ENCODE data around the gene HYPK.
A peak's percentile ranks its signal among the peaks of the same experiment; 100 is the strongest.

The HYPK gene, protein sequence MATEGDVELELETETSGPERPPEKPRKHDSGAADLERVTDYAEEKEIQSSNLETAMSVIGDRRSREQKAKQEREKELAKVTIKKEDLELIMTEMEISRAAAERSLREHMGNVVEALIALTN

DNA sequence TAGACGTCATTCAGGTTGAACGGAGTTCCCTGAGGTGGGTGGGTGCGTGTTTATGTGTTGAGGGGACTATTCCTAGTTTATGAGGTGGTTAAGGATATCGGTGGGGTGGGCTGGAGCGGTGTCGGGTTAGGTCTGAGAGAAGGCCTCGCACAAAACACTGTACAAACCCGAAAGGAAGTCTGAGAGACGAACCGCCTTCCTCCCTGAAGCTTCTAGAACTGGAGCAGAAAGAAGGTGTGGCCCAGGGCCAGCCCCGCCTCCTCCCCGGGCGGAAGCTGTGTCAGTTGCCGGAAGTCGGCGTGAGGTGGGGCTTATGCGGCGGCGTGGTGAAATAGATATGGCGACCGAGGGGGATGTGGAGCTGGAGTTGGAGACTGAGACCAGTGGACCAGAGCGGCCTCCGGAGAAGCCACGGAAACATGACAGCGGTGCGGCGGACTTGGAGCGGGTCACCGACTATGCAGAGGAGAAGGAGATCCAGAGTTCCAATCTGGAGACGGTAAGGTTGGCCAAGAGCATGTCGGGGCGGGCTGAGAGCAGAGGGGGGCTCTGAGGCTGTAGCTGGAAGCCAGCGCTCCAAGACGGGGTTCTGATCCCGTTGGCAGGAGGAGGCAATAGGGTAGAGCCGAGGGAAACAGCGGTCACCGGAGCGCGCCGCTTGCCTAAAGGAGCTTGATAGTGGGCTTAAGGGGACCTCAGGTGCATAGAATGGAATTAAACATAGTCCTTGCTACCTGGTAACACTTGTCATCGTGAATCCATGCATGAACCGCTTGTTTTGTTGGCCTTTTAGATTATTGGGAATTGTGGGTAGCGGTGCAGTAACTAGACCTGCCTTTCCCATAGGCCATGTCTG lies at the start of gene HYPK:
Gene HYPK (plus strand): TSS at position 314 of the 856 bp plus-strand sequence. CDS start 24 bp downstream, at position 338.
- peak; percentile 87 for DNase-seq (ENCODE audit: low spot score)

DNA sequence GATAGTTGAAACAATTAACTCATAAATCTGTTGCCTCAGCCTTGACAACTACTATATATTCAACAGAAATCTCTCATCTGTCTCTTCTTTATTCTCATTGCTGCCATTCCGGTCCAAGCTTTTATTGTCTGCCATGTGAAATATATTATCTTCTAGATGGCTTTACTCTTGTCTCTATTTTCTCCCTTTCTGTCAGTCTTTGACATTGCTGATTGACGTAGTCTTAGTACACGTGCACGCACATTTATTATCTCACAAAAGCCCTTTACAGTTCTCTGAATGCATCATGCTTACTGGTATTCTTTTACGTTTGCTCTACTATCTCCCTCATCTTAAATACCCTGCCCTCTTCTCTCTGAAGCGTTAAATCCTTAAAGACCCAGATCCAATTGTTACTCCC lies 48.5 kb upstream of the HYPK start:
- DNase-seq (ENCODE audit: low spot score) = no peak

DNA sequence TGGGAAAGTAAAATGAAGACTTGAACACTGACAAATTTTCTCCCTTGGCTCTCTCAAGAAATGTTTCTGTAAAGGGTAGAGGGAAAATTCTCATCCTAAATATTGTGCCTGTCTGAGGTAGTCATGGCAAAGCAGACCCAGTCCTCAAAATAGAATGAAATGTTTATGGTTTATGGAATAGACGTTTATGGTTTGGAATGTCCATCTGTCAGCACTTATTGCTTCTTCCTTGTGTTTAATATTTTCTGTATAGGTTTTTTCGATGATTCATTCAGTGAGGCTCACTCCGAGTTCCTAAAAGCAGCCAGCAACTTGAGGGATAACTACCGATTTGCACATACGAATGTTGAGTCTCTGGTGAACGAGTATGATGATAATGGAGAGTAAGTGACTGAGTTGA lies 37.6 kb upstream of the HYPK start:
- DNase-seq (ENCODE audit: low spot score) = no peak

DNA sequence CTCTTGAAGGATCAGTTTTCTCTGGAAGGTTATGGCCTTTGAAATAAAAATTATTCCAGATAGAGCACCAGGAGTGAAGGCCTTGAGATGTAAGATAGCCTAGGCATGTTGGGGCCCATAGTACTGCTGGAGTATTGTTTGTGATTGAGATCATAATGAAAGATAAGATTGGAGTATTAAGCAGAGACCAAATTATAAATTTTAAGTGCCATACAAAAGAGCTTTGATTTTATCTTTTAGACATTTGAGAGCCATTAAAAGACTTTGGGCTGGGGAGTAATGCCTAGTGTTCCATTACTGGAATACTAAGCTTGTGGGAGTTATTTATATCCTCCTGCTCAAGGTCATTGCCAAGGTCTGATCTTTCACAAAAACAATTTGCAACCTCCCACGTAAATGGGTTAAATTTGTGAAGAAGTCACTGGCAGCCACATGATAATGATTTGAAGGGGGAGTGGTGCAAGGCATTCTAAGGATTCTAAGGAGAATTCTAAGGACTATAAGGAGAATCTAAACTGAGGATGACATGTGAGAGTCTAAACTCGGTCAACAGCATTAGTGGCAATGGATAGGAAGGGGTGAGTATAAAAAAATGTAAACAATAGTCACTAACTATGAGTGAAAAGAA lies 36.5 kb upstream of the HYPK start:
- DNase-seq (ENCODE audit: low spot score) = no peak

DNA sequence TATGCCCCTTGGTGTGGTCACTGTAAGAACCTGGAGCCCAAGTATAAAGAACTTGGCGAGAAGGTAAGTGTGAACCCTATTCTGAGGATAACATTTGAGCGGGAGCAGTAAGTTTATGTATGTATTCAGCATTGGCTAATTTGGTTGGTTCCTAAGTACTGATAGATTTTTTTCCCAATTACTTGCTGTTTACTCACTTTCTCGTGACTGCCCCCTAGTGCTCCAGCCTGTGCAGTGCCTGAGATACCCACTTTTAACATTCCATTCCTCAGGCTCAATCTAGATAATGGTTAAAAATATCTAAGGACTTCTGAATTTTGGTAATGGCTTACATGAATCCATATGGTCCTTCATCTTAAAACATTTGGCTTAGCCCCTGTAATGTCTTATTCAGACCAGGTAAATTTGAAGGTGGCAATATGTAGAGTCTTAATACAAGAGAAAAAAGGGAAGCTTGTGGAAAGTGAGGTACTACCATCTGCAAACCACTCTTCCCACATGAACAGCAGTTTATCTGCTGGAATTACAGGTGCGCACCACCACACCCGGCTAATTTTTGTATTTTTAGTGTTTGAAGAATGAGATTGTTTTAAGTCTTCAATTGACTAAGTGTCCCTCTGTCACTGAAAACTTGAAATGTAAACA lies 30.7 kb upstream of the HYPK start:
- peak; percentile 47 for DNase-seq (ENCODE audit: low spot score)

DNA sequence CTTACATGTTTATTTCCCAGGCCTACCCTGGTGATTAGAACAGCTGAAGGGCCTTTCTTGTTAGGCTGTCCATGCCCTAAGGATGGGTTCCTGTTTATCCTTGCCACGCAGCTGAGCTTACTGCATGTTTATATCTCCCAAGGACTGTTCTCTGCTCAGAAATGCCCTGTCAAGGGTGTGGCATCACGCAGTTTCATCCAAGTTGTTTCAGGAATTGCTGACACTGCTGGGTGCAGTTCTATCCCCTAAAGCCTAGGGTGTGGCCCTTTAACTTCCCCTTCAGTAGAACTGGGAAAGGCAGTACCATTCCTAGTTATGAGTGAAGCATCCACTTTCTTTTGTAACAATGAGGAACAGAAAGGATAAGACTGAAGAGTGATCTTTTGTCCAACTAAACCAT lies 28.6 kb upstream of the HYPK start:
- DNase-seq (ENCODE audit: low spot score) = no peak

DNA sequence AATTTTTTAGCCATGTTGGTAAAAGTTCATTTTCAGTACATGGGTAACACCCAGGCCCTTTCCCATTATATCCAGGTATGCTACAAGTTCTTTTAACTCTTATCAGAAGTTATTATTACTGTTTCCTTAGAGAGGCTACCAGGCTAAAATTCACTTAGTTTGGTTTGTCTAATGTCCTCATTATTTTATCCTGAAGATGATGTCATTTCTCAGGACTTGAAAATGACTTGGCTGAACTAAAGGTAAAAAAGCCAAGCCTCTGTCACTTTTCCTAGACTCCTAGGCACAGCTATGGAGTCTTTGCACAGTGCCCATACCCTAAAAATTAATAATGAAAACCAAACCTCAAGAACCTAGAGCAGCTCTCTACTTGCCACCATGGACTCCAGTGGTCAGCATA lies 27.8 kb upstream of the HYPK start:
- no peak for DNase-seq (ENCODE audit: low spot score)

DNA sequence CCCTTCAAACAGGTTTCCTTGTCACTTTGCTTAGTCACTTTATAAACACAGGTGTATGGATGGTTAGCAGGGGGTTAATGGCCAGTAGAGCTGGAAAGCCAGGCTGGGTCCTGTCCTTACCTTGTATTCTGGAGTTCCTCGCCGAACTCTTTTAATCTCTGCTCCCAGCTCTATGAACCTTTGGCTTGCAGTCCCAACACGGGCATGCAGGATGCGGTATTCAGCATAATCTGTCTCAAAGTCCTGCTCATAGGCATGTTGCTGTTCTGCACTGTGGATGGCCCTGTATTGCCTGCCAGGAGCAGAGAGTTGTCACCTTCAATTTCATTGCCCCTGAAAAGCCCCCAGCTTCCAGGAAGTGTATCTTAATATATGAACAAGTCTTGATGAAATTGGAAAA lies 26.3 kb upstream of the HYPK start:
- no peak for DNase-seq (ENCODE audit: low spot score)

DNA sequence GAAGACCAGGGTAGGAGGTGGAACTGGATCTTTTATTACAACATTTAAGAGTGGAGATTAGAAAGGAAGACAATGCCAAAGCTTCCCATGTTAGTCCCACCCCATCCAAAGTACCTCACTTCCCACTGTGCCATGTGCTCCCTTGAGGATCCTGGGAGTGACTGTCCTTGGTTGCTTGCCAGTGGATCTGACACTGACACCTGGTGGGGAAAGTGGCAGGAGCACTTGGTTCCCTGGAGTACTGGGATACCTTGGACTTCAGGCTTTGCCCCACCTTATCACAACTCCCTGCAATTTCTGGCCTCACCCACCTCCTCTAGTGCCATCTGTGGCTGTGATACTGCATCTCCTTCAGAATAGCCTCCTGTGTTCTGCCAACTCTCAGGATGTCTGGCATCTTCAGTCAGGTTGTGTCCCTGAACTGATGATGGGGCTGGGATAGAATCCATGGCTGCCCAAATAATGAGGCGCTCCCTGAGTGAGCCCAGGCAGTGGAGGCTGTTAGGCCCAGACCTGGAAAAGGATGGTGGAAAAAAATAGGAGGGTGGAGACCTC lies 24.9 kb upstream of the HYPK start:
- no peak for DNase-seq (ENCODE audit: low spot score)

DNA sequence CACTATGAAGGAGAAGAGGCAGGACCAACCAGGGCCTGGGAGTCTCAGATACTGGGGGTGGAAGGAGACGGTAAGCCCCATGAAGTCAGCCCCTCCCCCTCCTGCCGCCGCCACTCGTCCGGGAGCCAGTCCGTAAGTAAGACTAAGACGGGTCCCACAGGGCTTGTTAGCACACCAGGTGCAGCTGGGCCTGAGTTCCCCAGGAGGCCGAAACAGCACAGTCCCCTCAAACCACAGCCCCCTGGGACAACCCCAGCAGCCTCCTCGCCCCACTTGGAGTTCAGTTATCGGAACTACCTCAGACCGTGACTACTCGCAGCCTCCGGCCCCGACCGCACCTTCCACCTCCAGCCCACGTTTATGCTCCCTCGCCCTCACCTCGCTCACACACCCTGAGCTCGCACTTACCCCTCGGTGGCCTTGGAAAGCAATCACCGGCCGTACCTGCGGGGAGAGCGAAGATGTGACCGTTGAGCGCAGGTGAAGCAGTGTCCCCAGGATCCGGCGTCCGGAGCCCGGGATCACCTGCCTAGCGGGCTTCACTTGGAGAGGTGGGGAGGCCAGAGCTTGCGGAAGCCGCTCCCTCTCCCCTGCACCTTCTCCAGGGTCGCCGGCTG lies 24.2 kb upstream of the HYPK start:
- DNase-seq (ENCODE audit: low spot score) = peak; percentile 79

DNA sequence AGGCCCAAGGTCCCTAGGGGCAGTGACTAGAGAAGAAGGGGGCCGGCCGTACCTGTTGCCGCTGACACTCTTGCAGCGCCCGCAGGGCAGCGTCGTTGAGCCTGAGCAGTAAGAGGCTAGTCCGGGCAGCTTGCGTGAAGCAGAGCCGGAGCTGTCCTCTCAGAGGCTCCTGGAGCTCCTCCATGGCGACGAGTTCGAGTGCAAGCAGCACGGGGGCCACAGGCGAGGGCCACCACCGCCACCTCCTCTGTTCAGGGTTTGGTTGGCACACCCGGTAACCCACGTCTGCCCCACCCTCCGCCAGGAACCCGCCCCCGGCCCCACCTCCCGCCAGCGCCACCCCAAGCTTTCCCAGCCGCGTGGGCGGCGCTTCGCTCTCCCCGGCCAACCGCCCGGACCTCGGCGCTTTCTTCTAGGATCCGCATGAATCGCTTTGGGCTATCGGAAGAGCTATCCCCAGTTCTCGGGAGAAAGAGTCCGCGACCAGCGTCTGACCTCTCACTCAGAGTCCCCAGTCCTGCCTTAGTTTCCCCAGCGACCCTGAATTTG lies 23.6 kb upstream of the HYPK start, which contains the start of gene ELL3:
Gene ELL3 (minus strand): TSS at position 249 of the 549 bp plus-strand sequence. CDS start 65 bp downstream, at position 184.
- peak; percentile 83 for DNase-seq (ENCODE audit: low spot score)

DNA sequence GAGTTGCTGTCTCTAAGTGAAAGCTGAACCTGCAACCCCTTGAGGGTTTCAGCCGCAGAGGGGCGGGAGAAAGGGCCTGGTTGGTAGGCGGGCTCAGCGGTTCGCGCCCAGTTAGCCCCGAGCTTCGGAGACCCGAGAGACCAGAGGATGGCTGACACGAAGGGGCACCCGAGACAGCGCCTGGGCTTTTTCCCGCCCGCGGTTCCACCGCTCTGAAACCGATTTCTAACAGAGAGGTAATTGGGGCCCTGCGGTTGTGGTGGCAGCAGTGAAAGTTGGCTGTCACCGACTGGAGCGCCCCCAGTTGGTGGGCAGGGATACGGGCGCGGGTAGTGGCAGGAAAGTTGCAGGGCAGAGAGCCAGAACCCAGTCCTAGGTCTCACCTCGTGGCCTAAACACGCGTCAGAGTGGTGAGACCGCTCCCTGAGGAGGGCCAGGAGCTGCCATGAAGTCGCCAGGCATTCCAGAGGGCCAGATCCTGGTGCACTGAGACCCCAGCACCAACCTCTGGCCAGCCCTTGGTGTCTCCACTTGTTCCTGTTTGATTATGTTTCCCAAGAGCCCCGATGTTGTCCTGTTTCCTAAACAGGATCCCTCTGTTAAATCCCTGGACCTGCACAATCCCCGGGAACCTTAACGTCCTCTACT lies 23.0 kb upstream of the HYPK start:
- peak; percentile 62 for DNase-seq (ENCODE audit: low spot score)

DNA sequence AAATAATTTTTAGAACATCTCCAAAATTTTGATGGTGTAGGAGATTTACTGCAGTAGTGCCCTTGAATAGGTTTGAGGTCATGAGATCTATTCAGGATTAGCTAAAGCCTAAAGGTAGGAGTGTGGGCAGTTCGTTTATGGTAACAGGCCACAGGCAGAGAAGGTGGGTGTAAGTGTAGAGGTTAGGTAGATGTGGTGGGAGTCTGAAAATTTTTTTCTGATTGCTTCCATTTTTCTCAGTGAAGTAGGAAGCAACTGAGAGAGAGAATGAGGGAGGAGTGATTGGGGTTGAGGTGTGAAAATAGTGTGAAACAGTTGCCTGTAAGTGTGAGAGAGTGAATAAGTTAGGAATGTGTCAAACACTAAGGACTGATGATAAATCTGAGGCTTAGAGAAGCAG lies 21.4 kb upstream of the HYPK start:
- DNase-seq (ENCODE audit: low spot score) = no peak

DNA sequence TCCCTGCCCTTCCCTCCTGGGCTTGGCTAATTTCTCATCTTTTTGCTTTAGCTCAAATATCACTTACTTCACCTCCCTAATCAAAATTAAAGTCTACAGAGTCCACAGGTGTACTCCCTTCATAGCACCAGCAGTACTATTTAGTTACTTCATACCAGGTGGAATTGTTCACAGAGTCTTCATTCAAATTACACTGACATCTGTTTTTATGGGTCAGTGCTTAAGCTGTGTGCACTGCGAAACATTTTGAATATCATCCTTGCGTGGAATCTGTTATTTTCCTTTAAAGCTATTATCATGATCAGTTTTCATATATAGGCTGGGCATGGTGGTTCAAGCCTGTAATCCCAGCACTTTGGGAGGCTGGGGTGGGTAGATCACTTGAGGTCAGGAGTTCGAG lies 11.0 kb upstream of the HYPK start:
- DNase-seq (ENCODE audit: low spot score) = peak; percentile 76

DNA sequence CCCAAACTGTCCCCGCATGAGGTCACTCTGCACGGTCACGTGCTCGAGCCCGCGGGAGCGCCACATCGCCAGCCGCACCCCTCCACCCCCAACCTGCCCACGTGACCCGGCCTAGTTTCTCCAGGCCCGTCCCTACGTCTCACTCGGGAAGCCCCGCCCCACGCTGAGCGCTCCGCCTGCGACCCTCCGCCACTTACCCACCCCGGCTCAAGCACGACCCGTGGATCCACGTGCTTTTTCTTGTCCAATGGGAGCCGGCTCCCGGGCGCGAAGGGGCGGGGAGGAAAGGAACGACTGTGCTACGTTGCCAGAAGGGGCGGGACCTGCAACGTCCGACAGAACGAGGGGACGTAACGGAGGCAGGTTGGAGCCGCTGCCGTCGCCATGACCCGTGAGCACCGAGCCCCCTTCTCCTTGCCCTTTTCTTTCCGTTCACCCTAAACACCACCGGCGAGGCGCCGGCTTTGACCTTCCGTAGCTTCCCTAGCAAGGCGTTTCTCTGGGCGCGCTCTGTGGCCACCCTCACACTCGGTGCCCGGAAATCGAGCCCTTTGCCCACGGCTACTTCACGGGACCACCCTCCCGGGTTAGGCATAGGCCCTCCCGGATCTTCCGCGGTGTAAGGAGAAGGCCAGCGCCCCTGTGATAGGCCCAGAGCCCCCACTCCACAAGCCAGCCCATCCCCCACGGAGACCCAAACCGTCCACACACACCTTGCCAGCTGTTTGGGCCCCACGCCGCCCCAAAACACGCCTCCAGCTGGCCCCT lies 8.2 kb upstream of the HYPK start, which contains the start of gene SERF2:
Gene SERF2 (plus strand): TSS at position 328 of the 768 bp plus-strand sequence. CDS start 57 bp downstream, at position 385.
- peak; percentile 99 for DNase-seq (ENCODE audit: low spot score)

DNA sequence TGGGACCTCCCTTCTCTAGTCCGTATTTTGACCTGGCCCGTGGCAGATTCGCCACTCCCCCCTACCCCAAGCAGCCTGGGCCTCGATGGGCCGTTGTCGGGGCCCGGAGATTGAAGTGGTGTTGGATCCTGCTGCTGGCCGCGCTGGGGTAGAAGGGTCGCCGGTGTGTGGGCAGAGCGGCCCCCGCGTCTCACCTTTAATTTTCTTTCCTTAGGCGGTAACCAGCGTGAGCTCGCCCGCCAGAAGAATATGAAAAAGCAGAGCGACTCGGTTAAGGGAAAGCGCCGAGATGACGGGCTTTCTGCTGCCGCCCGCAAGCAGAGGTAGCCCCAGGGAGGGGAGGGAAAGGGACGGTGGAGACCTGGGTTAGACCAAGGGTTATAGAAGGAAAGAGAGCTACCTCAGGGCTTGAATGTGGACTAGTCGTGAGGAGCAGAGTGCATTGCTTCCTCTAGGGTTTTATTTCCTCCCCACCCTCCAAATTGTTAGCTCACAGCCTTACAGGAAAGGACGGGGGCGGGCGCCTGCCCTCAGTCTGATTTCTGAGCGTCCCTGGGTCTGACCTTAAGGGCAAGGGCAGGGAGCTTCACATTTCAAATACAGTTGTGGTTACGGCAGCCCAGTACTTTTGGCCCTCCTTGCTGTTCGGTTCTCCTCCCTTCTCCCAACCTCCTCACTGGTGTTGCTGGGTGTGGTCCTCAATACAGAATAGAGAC lies 7.5 kb upstream of the HYPK start:
- peak; percentile 34 for DNase-seq (ENCODE audit: low spot score)

DNA sequence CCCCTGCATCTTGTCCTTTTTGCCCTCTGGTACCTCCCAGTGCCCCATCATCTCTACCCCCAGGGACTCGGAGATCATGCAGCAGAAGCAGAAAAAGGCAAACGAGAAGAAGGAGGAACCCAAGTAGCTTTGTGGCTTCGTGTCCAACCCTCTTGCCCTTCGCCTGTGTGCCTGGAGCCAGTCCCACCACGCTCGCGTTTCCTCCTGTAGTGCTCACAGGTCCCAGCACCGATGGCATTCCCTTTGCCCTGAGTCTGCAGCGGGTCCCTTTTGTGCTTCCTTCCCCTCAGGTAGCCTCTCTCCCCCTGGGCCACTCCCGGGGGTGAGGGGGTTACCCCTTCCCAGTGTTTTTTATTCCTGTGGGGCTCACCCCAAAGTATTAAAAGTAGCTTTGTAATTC lies 6.8 kb upstream of the HYPK start:
- no peak for DNase-seq (ENCODE audit: low spot score)

DNA sequence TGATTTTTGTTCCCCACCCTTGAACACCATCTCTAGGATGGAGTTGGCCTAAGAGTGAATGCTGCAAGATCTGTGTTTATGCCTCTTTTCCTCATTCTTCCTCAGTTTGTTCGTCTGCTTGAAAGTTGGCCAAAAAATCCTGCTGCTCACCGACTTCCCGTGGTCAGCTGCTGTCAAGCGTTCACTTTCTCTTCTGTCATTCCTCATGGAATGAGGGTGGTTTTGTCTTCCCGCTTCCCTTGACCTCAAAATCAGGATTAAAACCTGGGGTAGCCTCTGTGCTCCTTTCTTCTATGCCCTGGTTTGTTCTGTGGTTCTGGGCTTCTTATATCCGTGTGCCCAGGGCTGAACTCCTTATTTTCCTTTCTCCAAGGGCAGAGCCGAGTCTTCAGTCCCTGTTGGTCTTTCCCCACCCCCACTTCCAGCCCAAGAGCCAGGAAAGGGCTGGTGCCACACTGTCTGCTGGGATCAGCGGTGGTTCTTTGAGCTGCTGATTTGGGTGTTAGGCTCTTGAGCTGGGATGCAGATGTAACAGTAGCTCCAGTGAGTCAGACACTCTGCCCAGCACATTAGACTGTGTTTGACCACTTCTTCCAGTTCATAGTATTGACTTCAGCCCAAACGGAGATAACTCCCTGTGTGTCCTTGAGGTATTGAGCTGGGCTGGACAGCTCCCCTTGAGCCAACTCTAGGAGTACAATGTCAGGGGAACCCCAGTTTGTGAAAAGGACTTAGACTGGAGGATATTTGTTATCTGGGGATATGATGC lies 5.9 kb upstream of the HYPK start:
- DNase-seq (ENCODE audit: low spot score) = no peak

DNA sequence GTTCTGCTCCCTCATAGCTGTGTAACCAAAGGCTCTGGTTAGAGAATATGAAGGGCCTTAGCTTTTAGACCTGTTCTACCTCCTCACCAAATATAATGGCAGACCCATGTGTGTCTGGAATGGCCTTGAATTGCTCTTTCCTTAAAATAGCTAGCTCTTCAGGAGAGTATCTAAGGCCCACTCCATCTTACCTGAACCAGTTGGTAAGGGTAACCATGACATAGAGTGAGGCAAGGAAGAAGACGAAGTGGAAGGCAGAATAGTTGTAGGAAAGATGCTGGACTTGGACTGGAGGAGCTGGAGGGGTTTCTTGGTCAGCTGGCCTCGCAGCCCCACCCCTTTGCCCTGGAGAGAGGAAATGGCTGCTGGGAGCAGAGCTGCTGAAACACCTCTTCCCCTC lies 5.2 kb upstream of the HYPK start:
- DNase-seq (ENCODE audit: low spot score) = no peak
